ES-I3 (cell line): Measurements from ENCODE around the gene CADM2.

Experiments
- H3K36me3 ChIP-seq: 2 replicates; pipeline ENCODE4 v1.6.1; 2013; ENCODE audit warnings: mild to moderate bottlenecking, low read length, control low read depth, moderate library complexity; ENCODE audit not compliant: insufficient read depth
- H3K4me1 ChIP-seq: 2 replicates; pipeline ENCODE4 v1.6.1; 2013; ENCODE audit warnings: mild to moderate bottlenecking, control low read depth, low read length; ENCODE audit not compliant: insufficient read depth
- H3K9ac ChIP-seq: 2 replicates; pipeline ENCODE4 v1.6.1; 2013; ENCODE audit warnings: low read depth, mild to moderate bottlenecking, low read length, moderate library complexity
- H3K9me3 ChIP-seq: 2 replicates; pipeline ENCODE4 v1.6.1; 2013; ENCODE audit warnings: mild to moderate bottlenecking, low read length, moderate library complexity; ENCODE audit not compliant: control insufficient read depth, insufficient read depth

CADM2 gene

GRCh38 chr3:85387913-85388505 is 429.2 kb downstream of the CADM2 start:
- no peaks in the 10 kb centered on the region for H3K36me3 ChIP-seq
- no peak overlapping the region for H3K9ac ChIP-seq
- no peaks in the 10 kb centered on the region for H3K9me3 ChIP-seq
- H3K4me1 ChIP-seq = no peaks in the 10 kb centered on the region

- Histone ChIP-seq H3K36me3 (no peaks in the 10 kb centered on the region), H3K9ac (no peak overlapping the region), H3K9me3 (no peaks in the 10 kb centered on the region), H3K4me1 (no peaks in the 10 kb centered on the region)
These were observed 435.6 kb downstream of the CADM2 start for GRCh38 chr3:85394424-85394823.

- Histone ChIP-seq H3K36me3 (no peaks in the 10 kb centered on the region), H3K9me3 (no peaks in the 10 kb centered on the region), H3K4me1 (no peaks in the 10 kb centered on the region)
These were observed 438.6 kb downstream of the CADM2 start for GRCh38 chr3:85397434-85397833.

GRCh38 chr3:85426121-85426520 is 467.3 kb downstream of the CADM2 start:
- no peaks in the 10 kb centered on the region for H3K36me3 ChIP-seq
- no peaks in the 10 kb centered on the region for H3K4me1 ChIP-seq
- H3K9me3 ChIP-seq = no peaks in the 10 kb centered on the region
- no peak overlapping the region for H3K9ac ChIP-seq

More at GRCh38 chr3:85397434-85397833, 438.6 kb downstream of the CADM2 start:
- no peak overlapping the region for H3K9ac ChIP-seq

- no peaks in the 10 kb centered on the region for H3K4me1 ChIP-seq
- no peaks in the 10 kb centered on the region for H3K9me3 ChIP-seq
- H3K36me3 ChIP-seq = no peaks in the 10 kb centered on the region
- H3K9ac ChIP-seq = no peak overlapping the region
These were observed 468.7 kb downstream of the CADM2 start for GRCh38 chr3:85427467-85427866.

- Histone ChIP-seq H3K36me3 (no peaks in the 10 kb centered on the region), H3K4me1 (peaks cover 6% of the 10 kb centered on the region), H3K9ac (no peak overlapping the region), H3K9me3 (no peaks in the 10 kb centered on the region)
These were observed 473.3 kb downstream of the CADM2 start for GRCh38 chr3:85432081-85432480.

- no peak overlapping the region for H3K9ac ChIP-seq
These were observed 474.5 kb downstream of the CADM2 start for GRCh38 chr3:85433319-85433718.

GRCh38 chr3:85455561-85456200 is 496.9 kb downstream of the CADM2 start:
- H3K9ac ChIP-seq = no peak overlapping the region
- no peaks in the 10 kb centered on the region for H3K4me1 ChIP-seq
- no peaks in the 10 kb centered on the region for H3K9me3 ChIP-seq

More at GRCh38 chr3:85433319-85433718, 474.5 kb downstream of the CADM2 start:
- H3K36me3 ChIP-seq = no peaks in the 10 kb centered on the region
- H3K4me1 ChIP-seq = peaks cover 6% of the 10 kb centered on the region
- no peaks in the 10 kb centered on the region for H3K9me3 ChIP-seq

GRCh38 chr3:85474241-85474640 is 515.5 kb downstream of the CADM2 start:
- no peak overlapping the region for H3K9ac ChIP-seq
- H3K4me1 ChIP-seq = 0 out of 2 replicates have a peak, but pooled peaks cover 4% of the 10 kb centered on the region
- H3K9me3 ChIP-seq = no peaks in the 10 kb centered on the region
- H3K36me3 ChIP-seq = no peaks in the 10 kb centered on the region

More at GRCh38 chr3:85455561-85456200, 496.9 kb downstream of the CADM2 start:
- no peaks in the 10 kb centered on the region for H3K36me3 ChIP-seq

- H3K36me3 ChIP-seq = no peaks in the 10 kb centered on the region
- no peak overlapping the region for H3K9ac ChIP-seq
- H3K9me3 ChIP-seq = no peaks in the 10 kb centered on the region
- 0 out of 2 replicates have a peak, but pooled peaks cover 4% of the 10 kb centered on the region for H3K4me1 ChIP-seq
These were observed 516.6 kb downstream of the CADM2 start for GRCh38 chr3:85475346-85475745.

GRCh38 chr3:85476891-85477495 is 518.2 kb downstream of the CADM2 start:
- H3K9ac ChIP-seq = no peak overlapping the region
- 0 out of 2 replicates have a peak, but pooled peaks cover 4% of the 10 kb centered on the region for H3K4me1 ChIP-seq
- H3K9me3 ChIP-seq = no peaks in the 10 kb centered on the region
- H3K36me3 ChIP-seq = no peaks in the 10 kb centered on the region

- Histone ChIP-seq H3K4me1 (no peaks in the 10 kb centered on the region), H3K36me3 (no peaks in the 10 kb centered on the region), H3K9ac (no peak overlapping the region), H3K9me3 (no peaks in the 10 kb centered on the region)
These were observed 522.8 kb downstream of the CADM2 start for GRCh38 chr3:85481411-85482212.

GRCh38 chr3:85482213-85482490 is 523.4 kb downstream of the CADM2 start:
- Histone ChIP-seq H3K9ac (no peak overlapping the region), H3K9me3 (no peaks in the 10 kb centered on the region), H3K36me3 (no peaks in the 10 kb centered on the region), H3K4me1 (no peaks in the 10 kb centered on the region)

GRCh38 chr3:85483986-85484385 is 525.2 kb downstream of the CADM2 start:
- H3K9me3 ChIP-seq = no peaks in the 10 kb centered on the region
- no peaks in the 10 kb centered on the region for H3K36me3 ChIP-seq
- H3K4me1 ChIP-seq = no peaks in the 10 kb centered on the region
- H3K9ac ChIP-seq = no peak overlapping the region
